HG02852 (cell line): ENCODE results near the gene MAP3K5.

ENCODE experiments used
- ATAC-seq: cut with Tn5 transposase; IDR thresholded peaks from one replicate; pipeline ENCODE4 v1.9.1; 2021; ENCODE audit warnings: mild to moderate bottlenecking, moderate library complexity; ENCODE audit not compliant: unreplicated experiment

MAP3K5 gene

DNA sequence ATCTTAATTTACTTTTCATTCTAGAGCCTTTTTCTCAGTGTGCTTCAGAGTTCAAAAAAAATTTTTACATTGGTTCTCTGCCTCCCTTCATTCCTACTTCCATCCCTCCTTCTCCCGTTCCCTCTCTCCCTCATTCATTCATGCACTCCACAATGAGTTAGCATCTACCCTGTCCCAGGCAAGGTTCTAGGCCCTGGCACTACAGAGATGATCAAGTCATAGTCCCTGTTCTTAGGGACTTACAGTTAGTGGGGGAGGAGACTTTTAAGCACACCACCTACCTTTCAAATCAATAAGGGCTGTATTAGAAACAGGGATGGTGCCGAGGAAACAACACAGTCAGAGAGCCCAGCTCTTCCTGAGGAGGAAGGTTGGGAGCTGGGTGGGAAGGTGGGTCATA lies 40.3 kb downstream of the MAP3K5 start:
- no peak for ATAC-seq

DNA sequence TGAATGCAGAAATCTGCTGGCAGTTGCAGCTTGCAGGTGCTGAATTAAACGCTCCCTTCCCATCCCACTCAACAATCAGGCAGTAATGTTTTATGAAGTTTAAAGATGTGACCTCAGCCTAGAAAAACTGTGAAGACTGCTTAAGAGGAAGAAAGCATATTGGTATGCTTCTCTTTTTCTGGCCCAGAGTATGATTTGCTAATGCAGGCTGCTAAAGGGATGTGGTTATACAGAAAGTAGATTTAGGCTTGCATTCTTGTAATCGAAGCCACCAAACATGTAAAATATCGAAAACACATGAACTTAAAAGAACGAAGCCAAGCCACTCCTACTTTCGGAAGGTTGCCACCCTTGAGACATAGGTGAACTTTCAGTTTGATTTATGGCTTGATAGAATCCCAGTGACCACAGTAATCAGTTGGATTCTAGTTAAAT lies 40.7 kb downstream of the MAP3K5 start:
- peak; percentile 87 for ATAC-seq

DNA sequence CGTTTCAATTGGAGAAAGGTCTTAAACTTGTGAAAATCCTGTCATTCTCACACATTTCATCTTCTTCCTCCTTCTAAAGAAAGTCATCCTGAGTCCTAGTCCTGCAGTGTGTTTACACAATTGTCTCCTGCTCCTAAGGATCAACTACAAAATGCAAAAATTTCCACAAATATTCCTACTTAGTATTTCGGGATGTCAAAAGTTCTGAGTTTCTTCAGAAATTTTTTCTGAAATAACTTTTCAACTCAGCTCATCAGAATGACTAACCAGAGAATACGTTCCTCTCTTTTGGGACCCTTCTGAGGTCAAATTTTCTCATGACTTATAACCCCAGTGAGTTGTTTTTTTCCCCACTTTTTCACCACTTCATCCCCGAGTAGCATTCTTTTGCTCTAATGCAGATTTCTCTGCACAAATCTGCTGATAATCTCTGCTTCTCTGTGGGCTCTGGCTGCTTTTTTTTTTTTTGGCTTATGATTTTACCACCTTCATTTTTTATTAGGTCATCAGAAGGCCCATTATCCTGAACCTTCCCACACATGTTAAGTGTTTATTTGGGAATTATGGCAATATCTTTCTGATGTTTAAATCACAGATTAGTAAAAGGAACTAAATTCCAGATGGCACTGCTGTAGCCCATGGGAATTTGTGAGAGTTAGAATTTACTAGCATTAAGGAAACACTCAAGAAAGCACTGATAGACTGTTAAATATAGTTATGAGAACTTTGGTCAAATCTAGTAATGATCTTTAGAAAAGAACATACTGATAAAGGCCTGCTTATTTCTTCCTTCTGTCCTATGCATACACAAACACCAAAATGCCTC lies 41.4 kb downstream of the MAP3K5 start:
- peak; percentile 28 for ATAC-seq

DNA sequence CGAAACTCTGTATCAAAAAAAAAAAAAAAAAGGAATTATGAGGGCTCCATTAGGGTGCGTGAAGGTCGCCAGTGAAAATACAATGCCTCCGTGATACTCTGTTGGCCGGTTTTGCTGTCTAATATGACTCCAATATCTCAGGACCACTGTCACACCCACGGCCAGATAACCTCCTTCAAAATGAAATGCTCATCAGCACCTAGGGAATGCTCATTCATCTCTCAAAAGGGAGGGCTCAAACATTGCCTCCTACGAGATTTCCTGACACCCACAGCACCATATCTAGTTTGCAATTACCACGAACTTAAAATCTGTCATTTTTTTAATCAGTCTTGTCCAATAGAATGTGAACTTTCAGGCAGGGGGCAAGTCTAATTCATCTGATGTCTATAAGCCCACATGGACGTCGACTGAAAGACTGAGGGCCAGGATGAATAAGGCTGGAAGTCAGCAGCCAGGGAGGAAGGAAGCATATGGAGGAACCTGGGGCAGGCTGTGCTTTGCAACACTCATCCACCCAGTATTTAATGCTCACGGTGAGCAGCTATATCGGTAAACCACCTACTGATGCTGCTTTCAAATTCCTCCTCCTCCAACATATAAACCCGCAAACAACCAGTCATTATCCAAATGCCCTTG lies 42.8 kb downstream of the MAP3K5 start:
- no peak for ATAC-seq

DNA sequence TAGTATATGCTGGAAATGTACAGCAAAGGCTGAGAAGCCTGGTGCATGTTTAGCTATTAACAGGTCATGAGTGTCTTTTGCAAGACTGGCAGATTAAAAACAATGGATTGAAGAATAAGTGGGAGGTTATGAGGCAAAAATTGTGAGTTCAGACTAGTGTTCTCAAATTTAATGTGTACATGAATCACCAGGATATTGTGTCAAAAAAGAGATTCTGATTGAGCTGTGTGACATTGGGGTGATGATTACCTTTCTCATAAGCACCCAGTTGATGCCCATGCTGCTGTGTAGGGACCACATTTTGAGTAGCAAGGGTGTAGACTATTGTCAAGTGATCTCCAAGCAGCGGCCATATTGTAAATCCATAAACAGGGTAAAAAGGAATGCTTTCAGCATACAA lies 44.8 kb downstream of the MAP3K5 start:
- no peak for ATAC-seq

DNA sequence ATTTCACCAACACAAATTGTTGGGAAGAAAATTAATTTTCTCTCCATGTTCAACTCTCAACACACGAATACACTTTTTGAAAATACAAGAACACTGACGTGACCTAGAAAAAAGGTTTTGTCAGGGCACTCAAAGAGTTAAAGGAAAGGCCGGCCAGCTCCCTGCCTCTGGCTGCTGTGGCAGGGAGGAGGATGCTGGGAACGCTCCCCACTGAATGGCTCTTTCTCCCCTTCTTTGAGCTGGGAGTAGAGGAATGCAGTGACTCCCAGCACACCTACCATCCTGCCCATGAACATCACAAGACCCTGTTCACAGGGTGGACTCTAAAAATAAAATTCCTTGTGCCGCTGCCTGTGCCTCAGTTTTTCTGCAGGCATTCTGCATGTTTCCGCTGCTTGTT lies 47.0 kb downstream of the MAP3K5 start:
- ATAC-seq, result no peak

DNA sequence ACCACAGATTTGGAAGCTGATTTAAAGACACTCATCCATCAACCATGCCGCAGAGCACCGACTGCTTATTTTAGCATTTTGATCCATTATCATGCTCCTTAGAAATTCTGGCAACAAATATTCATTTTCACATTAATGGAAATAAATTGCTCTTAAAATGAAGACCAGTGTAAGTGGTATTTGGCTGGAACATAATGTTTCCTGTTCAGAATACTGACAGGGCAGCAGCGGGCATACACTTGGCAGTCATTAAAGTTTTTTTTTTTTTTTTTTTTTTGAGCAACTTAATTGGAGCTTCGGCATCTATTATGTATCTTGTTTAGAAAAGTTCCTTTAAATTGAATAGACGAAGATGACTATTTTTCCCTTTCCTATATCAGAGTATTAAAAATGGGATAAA lies 47.4 kb downstream of the MAP3K5 start:
- ATAC-seq, result no peak

DNA sequence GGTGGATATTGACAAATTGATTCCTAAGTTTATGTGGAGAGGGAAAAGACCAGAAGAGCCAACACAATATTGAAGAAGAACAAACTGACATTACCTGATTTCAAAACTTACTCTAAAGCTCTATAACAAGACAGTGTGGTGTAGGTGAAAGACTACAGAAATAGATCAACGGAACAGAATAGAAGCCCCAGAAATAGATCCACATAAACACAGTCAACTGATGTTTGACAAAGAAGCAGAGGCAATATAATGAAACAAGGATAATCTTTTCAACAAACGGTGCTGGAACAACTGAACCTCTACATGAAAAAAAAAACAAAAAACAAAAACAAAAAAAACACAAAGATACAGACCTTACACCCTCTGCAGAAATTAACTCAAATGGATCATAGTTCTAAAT lies 50.2 kb downstream of the MAP3K5 start:
- no peak for ATAC-seq

DNA sequence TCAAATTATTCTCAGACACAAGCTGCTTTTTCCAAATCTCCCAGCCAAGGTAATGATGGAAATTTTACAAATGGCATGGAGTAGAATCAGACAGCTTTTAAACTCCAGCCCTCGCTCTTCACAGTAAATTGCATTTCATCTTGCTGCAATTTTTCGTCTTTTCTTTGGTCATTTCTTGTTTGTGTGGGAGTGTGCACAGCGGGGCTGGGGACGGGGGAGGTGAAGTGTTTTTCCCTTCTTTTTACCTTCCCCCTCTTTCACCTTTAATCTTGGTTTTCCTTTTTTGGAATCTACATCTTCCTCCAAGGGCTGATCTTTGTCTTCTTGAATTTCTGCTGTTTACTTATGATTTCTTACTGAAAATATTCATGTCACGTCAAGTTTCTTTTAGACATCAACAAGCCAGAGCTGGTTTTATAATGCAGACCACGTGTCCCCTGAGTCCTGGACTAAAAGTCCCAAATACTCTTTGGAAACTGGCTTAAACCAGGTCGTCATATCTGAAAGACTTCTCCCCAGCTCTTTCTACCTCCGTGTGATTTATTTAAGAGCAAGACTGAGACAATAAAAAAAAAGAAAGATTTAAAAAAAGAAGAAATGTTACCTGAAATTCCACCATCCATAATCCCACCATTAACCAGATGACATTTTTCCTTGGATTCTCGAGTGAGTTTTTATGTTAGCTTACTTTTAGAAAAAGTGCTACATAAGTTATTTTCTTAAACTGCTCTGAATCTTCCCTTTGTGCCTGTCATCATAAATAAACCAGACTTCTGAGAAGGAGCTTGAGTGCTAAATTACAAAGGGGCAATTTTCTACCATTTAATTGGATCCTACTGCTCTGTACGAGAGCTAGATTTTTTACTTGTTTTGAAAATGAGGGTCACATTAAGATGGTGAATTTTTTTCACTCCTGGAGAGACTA lies 52.0 kb downstream of the MAP3K5 start:
- ATAC-seq, result no peak

DNA sequence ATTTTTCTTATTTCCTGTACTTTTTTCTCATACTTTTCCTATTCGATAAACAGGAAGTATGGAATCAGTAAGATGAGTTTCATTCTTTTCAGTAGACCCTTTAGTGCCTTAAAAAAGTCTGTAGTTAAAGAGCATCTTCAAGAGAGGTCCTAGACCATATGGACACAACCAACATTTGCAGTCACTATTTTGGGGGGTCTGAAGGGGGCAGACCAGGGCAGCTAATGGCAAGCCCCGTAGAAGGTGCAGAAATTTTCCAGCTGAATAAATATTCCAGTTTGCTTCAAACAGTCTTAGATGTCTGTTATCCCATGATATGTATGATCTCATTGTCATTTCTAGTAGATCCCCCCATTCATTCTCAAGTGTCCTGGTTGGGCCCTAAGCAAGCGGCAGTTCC lies 52.8 kb downstream of the MAP3K5 start:
- no peak for ATAC-seq

DNA sequence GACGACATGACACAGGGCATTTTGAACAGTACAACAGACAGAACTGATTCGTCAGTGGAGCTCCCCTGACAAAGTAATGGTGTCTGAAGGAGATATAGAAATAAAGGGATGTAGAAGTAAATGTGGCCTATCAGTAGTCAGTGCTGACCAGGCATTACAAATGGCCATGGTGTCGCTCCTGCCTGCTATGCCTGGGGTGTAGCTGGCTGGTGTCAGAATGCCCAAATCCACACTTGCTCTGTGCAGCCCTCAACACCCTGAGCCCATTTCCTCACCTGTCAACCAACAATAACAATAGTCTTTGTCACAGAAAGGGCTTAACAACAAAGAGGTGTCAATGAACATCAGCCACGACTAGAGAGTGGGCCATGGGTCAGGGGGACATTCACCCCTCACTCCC lies 53.2 kb downstream of the MAP3K5 start:
- no peak for ATAC-seq

DNA sequence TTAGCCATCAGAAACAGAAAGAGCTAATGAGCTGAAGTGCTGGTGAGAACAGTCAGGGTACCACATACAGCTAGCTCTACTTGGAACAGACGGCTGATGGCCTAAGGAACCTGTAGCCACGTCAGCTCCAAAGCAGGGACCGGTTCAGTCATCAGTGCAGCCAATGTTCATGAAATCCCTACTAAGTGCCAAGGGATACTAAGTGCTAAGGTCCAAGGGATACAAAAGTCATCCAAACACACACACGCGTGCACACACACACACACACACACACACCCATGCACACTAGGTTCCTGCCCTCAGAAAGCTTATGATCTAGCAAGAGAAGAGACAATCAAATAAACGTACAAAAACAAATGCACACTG lies 53.6 kb downstream of the MAP3K5 start:
- ATAC-seq, result no peak

DNA sequence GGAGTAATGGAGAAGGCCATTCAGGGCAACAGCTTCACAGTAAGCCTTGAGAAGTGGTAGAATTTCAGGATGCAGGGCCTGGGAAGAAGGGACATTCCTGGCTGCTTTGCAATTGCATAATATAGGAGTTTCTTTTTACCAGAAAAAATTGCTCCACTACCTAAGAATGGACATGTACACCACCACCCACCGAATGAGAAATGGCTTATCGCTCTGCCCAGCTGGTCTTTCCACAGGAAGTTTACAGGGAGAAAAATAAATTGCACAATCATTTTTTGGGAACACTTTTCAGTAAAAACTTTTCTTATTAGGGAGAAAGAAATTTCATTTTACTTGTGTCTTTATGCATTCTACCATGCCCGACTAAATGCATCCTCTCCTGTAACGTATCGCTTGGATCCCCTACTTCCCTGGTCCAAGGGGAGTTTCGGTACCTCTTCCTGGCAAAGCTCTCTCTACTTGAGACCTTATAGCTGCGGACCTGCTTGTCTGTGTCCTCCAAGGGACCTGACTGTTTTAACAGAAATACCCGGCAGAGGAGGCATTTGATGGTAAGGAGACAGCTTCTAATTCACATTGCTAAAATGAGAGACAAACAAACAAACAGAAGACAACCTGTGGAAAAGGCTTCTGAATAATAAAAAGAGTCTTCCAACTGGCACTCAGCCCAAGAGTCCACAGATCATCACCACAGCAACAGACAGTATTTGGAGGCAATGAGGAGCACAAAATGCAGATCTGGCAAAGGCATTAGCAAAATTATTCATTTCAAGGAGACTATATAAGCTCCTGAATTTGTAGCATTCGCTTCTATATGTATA lies 54.2 kb downstream of the MAP3K5 start:
- ATAC-seq, result no peak

DNA sequence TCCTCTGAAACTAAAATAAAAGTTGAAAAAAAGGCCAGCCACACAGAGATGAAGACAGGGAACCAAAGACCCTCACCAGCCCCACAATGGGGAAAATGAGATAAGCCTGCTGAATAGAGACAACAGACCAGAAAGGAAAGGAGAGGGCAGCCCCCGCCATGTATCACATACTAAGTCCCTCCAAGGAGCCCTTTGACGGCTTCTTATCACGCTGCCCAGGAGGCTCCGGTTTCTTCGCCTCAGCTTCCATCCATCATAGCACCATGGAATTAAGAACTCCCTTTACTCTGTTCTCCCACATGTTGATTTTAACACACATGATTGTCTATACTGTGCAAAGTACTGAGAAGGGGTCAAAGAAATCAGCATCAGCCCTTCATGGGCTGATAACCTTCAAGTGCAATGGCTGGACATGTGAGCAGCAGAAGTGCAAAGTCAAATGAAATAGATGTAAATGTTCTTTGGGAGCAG lies 54.9 kb downstream of the MAP3K5 start:
- ATAC-seq, result no peak

DNA sequence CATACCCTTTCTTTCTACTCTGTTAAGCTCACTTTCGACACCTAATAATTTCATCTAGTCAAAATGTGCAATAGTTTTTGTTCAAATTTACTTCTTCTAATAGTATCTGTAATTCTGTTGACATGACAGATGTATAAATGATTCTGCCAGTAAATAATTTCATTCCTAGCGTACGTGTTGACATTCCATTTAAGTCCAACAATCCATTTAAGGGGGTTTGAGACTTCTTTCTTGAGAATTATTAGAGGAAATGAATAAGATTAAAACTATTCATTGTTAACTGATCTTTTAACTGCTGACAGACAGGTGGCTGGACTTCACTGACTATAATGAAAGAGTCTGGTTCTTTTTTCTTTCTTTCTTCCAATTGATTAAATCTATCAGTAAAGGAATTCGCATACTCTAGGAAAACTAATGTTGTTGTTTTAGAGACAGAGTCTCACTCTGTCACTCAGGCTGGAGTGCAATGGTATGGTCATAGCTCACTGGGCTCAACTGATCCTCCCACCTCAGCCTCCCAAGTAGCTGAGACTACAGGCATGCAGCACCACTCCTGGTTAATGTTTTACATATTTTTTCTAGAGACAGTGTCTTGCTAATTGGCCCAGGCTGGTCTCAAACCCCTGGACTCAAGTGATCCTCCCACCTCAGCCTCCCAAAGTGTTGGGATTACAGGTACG lies 55.9 kb downstream of the MAP3K5 start:
- ATAC-seq, result no peak

DNA sequence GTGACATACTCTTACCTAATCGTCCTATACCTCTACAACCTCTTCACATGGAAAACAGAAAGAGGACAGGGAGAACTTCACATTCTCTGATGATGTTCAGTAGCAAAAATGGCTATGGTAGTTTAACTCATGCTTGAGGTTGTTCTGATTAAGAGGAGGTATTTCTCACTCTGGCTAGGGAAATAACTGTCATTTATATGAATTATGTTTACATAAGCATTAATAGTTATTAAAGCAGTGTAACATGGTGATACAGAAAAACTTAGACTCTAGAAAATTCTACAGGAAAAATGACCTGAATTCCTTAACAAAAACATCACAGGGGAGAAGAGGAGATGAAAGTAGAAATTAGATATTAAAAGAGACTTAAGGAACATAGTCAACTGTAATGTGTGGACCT lies 57.3 kb downstream of the MAP3K5 start:
- no peak for ATAC-seq

DNA sequence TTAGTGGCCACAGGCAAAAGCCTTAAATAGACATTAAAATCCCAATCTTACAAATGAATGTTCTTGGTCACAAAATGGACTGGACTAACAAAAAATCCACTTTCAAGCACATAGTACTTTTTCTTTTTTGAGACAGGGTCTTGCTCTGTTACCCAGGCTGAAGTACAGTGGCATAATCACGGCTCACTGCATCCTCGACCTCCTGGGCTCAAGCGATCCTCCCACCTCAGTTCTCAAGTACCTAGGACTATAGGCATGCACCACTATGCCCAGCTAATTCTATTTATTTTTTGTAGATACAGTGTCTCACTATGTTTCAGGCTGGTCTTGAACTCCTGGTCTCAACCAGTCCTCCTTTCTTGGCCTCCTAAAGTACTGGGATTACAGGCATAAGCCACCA lies 59.4 kb downstream of the MAP3K5 start:
- no peak for ATAC-seq

DNA sequence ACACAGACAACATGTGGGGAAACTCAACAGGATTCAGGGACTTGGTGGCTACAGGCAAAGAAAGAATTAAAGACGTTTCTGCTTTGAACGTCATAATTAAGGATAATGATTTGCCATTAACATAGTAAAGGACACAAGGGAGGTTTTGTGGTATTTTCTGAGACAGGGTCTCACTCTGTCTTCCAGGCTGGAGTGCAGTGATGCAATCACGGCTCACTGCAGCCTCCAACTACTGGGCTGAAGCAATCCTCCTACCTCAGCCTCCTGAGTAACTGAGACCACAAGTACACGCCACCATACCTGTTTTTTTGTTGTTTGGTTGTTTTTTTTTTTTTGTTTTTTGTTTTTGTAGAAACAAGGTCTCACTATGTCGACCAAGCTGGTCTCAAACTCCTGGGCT lies 62.4 kb downstream of the MAP3K5 start:
- ATAC-seq, result no peak

DNA sequence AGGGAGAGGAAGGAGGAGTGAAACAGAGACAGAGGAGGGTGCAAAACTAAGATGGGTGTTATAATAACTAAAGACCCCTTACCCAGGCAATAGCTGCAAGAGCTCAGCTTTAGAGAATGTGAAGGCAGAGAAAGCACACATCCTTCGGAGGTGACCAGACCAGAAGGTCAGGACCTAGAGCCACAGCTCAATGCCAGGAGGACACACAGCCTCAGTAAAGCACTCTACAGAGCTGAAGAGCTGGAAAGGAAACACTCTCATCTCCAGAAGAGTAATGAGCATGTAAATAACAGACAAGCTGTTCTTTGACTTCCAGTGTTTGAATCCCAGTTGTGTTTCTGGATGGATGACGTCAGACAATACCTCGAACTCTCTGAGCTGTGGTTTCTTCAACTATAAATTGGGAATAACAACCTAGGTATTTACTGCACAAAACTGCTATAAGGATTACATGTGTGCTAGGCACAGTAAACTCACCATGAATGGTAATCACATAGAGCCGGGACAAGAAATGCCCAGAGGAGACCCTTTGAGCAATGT lies 63.2 kb downstream of the MAP3K5 start:
- no peak for ATAC-seq
